GM04504 (cell line): ENCODE results near the gene TLR4.

Source experiments
- DNase-seq: peaks from one replicate; pipeline ENCODE4 v3.0.0-alpha.2; 2012; ENCODE audit warnings: low read depth

Gene TLR4

DNA sequence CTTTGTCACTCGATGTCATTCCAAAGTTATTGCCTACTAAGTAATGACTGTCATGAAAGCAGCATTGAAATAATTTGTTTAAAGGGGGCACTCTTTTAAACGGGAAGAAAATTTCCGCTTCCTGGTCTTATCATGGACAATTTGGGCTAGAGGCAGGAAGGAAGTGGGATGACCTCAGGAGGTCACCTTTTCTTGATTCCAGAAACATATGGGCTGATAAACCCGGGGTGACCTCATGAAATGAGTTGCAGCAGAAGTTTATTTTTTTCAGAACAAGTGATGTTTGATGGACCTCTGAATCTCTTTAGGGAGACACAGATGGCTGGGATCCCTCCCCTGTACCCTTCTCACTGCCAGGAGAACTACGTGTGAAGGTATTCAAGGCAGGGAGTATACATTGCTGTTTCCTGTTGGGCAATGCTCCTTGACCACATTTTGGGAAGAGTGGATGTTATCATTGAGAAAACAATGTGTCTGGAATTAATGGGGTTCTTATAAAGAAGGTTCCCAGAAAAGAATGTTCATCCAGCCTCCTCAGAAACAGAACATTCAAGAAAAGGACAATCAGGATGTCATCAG, 11.3 kb downstream of the TLR4 start:
- no peak for DNase-seq

DNA sequence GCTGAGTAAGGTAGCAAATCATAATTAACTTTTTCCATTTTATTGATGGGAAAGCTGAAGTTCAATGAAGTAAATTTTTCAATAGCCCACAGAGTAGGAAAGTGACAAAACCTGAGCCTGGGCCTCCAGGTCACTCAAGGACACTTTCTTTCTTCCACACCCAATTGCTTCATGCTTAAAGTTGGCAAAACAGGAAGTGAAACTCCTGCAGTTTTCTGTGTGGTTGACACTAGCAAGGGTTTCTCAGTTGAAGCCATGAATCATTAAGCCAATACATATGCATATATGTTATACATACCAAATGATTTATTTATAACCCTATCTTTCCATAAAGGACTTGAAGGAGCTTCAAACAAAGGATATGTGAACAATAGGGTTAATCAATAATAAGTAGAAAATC, 13.9 kb downstream of the TLR4 start:
- no peak for DNase-seq

DNA sequence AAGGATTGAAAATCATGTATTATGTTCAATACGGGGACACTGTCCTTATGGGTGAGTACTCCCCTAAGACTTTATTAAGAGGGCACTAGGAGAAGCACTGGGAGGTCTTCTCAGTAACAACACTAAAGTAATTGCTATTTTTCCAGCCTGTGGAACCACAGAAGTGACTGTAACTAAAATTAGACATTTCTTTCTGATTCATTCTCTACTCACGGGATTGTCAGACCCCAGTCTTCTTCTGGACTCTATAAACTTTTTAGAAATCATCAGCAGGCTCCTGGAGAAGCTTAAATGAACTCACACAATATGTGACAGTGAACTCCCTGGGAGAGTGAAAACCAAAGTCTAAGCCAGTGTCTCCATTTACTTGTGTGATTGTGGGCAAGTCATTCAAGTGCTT, 14.5 kb downstream of the TLR4 start:
- no peak for DNase-seq

DNA sequence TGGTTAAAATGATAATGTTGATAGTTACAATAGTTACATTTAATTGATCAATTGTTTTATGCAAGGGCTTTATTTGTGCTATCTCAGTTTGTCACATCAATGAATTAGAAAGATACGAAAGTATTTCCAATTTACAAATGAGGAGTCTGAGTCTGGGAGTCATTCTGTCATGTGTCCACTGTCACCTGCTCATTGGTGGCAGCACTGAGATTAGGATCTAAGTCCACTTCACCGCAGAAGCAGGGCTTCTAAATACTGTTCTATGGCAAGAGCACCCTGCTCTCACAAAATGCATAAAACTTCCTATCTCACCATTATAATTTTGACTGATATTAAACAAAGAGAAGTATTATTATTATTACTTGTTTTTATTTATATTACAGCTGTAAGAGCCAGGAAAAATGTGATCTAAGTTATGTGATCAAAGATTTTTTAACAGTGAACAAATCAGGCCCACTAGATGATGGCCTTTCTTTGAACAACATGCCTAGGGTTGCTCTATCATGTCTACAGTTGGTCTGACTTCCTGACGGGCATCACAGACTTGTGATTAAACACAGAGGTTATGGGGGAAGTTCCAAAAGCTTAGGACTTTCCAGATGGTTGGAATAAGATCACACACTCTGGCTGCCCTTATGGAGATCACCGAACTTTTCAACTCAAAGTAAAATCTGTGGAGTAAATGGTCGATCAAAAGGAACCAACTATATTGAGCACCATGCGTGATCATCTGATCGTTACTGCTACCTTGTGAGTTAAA, 15.1 kb downstream of the TLR4 start:
- DNase-seq = no peak

DNA sequence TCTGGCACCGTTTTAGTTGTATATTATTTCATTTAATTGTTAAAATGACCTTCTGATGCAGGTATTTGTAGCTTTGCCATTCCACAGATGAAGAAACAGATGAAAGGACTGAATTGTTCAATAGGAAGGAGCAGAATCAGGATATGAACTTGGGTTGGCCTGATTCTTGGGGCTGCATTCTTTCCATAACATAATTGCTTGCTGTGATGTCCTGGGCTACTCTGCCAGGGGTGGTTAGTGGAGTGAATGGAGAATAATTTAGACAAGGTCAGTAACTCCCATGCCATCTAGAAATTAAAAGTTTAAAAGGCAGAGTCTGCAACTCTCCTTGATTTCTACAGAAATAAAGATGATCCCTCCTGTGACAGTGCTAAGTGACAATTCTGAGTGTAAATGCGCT, 15.9 kb downstream of the TLR4 start:
- DNase-seq = no peak

DNA sequence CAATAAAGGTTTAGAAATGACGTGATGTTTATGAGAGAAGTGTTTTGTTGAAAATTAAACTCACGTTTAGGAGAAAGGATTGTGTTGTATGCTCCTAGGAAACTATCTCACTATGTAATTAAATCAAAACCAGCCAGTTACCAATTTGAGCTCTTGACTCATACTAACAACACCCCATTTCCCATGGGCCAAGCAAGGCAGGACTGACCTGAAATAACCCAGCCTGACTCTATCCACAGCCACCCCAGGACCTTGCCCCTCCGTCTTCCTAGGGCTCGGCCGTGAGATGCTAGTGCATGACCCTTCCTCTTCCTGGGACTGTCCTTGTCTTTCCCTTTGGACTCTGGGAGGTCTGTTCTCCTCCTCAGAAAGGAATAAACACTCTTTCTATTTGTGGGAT, 16.4 kb downstream of the TLR4 start:
- peak; percentile 77 for DNase-seq

DNA sequence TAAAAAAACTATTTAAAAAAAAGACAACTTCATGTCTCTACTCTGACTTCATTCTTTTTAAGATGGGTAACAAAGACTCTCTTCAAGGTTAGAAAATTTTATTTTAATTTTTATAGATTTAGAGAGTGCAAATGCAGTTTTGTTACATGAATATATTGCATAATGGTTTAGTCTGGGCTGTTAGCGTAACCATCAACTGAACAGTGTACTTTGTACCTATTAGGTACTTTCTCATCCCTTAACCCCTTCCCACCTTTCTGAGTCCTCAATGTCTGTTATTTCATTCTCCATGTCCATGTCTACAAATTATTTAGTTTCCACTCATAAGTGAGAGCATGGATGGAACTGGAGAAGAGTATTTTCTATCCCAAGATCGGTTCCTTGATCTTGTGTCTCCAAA, 16.8 kb downstream of the TLR4 start:
- no peak for DNase-seq

DNA sequence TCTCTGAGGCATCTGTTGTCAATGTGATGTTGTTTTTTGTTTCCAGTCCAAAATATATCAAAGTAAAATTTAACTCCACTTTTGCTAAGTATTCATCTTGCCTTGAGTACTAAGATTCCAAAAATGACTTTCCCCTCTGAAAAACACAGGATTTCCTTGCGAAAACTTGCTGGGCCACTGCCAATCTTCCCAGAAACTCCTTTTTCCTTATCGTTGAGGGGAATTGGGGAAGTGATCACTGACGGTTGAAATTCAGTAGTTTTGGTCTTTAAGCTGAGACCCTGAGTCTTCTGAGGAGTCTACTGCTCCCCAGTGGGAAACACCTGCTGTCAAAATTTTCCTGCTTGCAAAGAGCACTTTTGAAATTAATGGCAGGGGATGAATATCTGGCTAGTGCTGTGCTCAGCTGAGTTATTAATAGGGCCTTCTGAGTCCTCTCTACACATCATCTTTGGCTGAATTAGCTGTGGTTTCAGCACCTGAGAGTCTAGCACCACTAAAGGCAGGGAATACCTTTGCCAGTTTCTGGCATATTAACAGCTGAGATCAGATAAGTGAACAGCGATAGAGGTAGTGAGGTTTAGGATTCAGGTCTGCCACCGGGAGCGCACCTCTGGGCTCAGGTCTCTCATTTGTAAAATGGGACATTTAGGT, 18.0 kb downstream of the TLR4 start:
- DNase-seq = no peak

DNA sequence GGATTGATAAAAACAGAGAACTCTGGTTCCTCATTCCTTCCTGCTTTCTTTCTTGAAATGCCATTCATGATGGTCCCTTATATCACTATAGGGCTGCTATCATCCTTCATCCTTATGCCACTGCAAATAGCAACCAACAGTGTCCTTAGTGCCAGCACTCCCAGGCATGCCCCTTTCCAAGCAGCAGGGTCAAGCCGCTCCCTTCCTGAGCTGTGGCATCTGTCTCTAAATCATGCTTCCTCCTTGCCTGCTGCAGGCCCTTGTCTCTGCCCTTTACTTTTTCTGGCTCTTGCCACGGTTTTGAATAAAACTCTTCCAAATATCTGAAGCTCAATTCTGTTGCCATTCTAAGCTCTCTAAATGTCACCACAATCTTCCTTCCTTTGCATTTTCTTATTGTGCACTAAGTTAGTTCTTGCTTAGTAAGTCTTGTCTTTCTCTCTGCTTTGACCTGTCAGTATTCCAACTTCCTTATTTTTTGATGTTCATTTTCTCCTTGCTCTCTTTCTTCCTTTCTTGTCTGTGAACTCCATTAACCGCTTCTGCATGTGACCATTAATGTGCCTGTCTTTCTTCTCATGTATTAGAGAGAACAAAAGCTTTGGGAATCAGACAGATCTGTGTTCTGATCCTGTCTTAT, 19.9 kb downstream of the TLR4 start:
- DNase-seq = no peak

DNA sequence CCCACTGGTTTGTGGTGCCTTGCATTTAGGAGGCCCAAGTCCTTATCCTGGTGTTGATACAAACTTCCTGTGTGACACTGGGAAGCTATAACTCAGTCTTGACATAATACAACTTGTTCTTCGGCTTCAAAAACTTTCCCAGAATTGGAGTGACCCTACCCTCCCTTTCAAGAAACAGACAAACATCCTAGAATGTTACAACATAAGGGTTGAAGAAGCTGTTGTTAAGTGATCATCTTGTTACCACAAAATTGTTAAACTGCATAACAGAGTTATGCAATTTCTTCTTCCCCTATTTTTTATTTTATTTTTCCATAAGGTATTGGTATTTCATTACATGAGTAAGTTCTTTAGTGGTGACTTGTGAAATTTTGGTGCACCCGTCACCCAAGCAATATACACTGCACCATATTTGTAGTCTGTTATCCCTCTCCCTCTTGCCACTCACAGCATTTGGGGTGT, 21.3 kb downstream of the TLR4 start:
- DNase-seq = no peak

DNA sequence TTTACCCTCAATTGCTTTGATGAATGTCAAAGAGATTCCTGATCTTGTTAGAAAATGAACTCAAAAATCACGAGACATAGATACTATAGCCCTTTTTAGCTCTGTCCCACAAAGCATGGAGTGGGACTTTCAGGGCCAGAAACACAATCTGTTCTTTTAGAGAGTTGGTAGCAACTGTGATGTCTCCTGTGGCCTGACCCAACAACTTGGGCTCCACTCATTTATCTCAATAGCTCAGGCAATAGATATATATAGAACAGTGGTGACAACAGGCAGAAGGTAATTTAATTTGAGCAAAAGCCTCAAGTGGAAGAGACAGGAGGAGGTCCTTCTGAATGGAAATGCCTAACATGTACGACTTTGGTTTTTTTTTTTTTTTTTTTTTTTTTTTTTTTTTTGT, 25.2 kb downstream of the TLR4 start:
- DNase-seq = no peak

DNA sequence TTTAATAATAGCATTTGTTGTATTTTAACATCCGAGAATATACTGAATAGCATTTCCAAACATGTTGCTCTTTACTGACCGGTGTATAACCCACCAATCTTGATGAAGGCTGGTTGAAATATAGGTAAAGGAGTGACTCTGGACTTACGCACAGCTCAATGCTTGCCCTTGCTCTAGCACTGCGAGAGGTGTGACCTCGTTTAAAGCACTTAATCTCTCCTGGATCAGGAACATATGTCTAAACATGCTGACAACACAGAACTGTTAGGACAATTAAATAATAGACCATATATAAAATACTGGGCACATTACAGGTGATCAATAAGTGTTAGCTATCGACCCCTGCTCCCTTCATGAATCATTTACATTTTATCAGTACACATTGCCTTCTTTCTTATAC, 28.3 kb downstream of the TLR4 start:
- DNase-seq = no peak

DNA sequence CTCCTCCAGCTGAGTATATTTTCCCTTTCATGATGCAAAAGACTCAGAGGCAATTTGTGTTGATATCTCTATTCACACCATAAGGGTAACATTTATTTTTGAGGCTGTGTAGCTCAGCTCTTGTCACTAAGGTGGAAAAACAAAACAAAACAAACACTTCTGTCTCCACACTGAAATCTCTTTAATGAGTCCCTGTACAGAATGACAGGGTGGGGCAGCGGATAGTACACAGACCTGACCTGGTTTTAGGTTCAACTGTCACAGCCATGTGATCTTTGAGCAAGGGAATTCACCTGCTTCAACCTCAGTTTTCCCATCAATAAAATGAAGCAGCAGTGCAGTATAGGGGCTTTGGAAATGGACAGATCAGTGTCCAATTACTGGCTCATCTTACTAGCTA, 29.3 kb downstream of the TLR4 start:
- DNase-seq = no peak

DNA sequence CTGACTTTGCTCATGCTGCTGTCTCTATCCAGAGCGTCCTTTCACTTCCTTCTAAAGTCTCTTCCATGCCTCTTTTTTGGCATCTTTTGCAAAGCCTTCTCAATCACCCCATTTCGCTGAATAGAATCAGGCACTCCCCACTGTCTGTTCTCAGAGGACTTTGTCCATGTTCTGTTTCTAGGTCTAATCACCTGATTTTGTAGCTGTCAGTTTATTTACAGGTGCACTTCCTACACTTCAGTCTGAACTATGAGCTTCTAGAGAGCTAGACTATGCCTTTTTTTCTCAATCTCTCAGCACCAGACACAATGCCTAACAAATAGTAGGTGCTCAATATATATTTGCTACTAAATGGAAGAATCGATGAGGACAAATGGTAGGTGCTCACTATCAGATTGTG, 29.9 kb downstream of the TLR4 start:
- no peak for DNase-seq

DNA sequence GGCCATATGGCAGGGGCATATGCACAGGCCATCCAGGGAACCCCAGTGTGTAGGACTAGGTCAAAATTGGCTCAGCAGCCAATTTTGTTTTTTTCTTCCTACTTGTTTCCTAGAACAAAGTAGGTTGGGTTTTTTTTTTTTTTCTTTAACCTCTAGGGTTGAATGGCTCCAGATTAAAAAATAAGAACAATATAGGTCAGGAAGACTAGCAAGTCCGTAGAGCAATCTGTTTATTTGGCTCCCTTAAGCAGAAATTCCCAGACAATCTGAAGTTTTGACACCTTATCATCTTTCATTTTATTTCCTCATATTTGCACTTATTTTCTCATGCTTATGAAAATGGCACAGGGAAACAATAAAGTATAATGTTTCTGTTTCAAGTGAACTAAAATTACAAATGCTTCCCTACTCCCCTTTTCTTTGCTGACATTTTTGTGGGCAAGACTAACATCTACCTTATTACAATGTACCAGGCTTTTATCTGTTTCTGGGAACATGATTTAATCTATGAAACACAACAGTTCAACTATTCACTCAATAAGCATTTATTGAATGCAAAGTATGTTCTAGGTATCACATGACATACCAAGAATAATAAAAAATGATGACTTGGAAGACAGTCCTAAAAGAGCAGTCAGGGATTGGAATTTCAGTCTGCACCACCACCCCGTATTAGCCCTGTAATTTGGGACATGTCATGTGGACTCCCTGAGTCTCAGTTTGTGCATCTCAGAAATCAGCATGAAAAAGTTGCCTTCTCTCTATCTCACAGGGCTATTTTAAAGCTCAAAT, 30.5 kb downstream of the TLR4 start:
- no peak for DNase-seq

DNA sequence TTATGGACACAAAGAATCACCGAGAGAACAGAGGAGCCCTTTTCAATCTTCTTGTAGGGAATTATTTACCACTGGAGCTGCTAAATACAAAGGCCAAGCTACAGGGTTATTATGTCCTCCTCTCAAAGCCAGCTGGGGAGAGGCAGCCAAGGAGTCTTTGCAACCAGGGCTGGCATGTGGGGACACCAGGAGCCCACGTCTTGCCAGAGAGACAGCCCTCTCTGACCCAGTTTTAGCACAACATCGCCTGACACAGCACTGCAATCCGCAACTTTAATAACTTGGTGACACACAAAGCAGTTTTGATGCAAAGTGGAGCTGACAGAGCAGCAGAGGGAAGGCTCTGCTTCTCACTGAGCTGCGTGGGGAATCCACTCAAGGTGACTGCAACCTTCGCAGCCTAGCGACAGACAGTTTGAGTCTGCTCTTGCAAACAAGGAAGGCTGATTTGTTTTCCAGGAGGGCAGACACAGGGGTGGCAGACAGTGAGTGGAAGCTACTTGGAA, 33.6 kb downstream of the TLR4 start:
- no peak for DNase-seq

DNA sequence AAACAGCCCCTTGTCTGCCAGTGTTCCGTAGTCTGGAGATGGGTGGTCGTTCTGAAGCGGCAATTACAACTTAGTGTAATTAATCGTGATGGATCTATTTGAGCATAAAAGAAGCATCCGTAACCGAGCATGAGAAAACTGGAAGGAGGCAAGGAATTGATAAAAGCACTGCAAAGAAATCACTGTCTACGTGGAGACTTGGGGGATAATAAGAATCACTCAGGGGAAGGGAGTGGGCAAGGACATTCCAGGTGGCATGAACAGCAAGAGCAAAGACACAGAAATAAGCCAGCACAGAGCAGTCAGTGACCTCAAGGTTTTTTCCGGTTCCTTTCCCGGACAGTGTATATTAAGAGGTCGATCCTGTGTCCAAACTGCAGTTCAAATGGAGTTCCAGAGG, 35.0 kb downstream of the TLR4 start:
- DNase-seq = no peak

DNA sequence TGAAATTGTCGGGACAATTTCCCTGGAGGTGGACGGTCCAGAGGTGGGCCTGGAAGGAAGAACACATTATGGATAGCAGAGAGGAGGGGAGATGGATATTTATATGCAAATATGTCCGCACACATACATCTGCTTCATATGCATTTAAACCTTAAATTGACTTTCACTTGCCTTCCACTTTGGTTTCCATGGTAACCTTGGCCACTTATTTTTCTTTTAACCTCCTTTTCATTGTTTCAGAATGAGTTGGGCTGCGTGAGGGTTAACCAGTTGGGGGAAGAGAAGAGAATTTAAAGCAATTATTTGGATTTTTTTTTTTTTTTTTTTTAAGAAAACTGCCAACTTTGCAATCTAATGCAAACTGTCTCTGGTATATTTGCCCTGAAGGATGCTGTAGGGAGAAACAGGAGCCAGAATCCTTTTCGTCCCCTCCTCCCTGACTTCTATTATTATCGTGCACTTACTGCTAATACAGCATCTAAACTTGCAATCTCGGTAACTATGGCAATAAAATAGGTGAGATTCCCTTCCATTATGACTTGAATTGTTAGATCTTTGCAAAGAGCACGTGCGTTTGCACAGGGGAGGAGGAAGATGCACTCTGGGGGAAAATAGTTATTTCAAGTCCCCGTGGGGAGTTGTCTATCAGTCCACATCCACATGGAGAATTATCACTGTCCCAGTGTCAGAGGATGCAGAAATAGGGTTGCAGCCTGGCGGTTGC, 35.6 kb downstream of the TLR4 start:
- no peak for DNase-seq

DNA sequence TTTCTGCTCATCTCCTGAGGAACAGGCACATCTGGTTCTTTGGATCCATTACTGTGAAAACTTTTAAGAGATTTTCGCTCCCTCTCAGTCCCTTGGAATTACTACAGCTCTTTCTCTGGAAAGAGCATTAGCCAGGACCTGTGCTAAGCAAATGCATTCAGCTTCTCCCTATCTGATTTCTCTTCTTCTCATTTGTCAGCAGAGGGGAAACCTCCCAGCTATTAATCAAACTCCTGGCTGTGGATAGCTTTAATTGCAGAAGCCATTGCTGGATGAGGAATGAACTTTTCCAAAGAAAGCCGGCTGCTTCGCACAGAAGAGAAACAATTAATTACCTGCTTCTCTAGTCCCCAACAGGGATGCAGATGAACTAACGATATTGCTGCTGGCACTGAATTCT, 37.9 kb downstream of the TLR4 start:
- DNase-seq = no peak

DNA sequence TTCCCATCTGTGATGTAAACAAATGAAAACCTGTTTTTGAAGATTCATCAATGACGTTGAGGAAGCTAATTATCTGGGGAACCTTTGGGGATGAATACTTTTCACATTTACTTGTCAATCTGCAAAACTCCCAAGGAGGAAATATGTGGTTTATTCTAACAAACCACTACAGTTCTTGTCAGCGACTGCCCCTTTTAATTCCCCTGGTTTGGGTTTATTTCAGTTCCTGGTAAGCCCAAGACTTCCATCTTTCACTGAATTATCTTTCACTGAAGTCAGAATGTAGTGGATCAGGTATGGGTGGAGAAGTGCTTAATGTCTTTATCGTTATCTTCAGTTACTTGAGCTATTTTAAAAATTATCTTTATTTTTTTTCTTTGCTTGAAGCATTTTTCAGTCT, 40.2 kb downstream of the TLR4 start:
- no peak for DNase-seq

DNA sequence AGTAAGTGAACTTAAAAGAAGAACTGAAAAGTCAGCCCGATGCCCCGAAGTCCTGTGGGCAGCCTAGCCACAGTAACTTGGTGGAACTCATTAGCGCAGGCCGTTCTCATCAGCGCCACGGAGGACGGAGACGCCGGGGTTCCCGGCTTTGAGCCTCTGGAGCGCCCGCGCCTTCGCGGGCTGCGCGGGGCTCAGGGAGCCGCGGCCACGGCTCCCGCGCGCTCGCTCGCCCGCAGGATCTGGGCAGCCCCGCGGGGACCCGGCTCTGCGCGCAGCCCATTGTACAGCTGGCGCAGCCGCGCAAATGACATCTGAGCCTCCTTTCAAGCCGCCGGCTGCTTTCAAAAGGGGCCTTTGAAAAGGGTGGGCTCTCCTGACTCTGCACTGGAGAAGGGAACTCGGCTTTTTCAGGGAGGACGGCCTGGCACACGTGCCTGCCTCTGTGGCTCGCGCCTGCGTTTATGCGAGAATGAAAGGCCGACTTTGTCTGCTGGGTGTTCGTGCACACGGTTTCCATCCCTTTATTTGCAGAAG, 40.7 kb downstream of the TLR4 start:
- no peak for DNase-seq
